ENCODE results near the gene TRAM2. TPM values are rescaled to one million over a fixed set of nuclear protein-coding genes. Genes with fewer than 3 reads are reported as not detected.

TRAM2 gene
- total RNA-seq, 4 donors from 2014 or later, result 21.3 to 27.5 (median 23.7) TPM

DNA sequence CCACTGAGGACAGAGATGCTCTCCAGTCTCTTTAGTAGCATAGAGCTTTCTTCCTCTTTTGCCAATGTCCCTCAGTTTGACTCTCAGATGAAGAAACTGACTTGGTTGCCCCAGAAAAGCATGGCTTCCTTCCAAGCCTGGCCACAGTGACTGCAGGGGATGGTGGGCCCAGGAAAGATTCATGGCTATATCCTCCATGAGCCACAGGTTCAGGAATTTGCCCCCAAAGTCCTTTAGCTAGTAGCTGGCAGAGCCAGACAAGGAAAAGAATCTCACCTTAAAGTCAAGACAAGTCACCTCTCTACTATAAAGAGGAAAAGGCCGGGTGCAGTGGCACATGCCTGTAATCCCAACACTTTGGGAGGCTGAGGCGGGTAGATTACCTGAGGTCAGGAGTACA lies 43.4 kb downstream of the TRAM2 start:
- H3K4me1 ChIP-seq, result peaks cover 0 to 40% (median 14%) of the 10 kb centered on the region in 4 donors
- no peaks in the 10 kb centered on the region for H3K9me3 ChIP-seq
- no peak overlapping the region for H3K27ac ChIP-seq
- peaks cover 0 to 40% (median 0%) of the 10 kb centered on the region in 3 donors for H3K36me3 ChIP-seq
- WGBS, 2 donors, result 86 to 97% methylated on average over 2 of the region's 2 CpGs
- H3K27me3 ChIP-seq, result no peaks in the 10 kb centered on the region
- DNase-seq (ENCODE audit: low spot score in 2 of 2), result no peak
- TF ChIP-seq POLR2A (IDR thresholded peaks at IDR 0.05) (no peak), EP300 (IDR thresholded peaks at IDR 0.05) (no peak)
- TF ChIP-seq, protein P1, sequence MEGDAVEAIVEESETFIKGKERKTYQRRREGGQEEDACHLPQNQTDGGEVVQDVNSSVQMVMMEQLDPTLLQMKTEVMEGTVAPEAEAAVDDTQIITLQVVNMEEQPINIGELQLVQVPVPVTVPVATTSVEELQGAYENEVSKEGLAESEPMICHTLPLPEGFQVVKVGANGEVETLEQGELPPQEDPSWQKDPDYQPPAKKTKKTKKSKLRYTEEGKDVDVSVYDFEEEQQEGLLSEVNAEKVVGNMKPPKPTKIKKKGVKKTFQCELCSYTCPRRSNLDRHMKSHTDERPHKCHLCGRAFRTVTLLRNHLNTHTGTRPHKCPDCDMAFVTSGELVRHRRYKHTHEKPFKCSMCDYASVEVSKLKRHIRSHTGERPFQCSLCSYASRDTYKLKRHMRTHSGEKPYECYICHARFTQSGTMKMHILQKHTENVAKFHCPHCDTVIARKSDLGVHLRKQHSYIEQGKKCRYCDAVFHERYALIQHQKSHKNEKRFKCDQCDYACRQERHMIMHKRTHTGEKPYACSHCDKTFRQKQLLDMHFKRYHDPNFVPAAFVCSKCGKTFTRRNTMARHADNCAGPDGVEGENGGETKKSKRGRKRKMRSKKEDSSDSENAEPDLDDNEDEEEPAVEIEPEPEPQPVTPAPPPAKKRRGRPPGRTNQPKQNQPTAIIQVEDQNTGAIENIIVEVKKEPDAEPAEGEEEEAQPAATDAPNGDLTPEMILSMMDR (IDR thresholded peaks at IDR 0.05), result no peak
- no peak overlapping the region for H3K4me3 ChIP-seq

- Histone ChIP-seq H3K27ac (no peak overlapping the region), H3K36me3 (peaks cover 0 to 47% (median 0%) of the 10 kb centered on the region in 3 donors), H3K9me3 (no peaks in the 10 kb centered on the region), H3K27me3 (no peaks in the 10 kb centered on the region), H3K4me3 (no peak overlapping the region), H3K4me1 (peaks cover 0 to 32% (median 6%) of the 10 kb centered on the region in 4 donors)
- no peak for DNase-seq (ENCODE audit: low spot score in 2 of 2)
- WGBS, 2 donors, result 88 to 90% methylated on average over 2 of the region's 2 CpGs
- no peak for TF ChIP-seq EP300 (IDR thresholded peaks at IDR 0.05)
- TF ChIP-seq, protein P1 (IDR thresholded peaks at IDR 0.05), result no peak
- TF ChIP-seq POLR2A (IDR thresholded peaks at IDR 0.05), result no peak
These were observed 44.4 kb downstream of the TRAM2 start for GRCh38 chr6:52532457-52532856.

GRCh38 chr6:52531834-52532233 lies 45.0 kb downstream of the TRAM2 start:
- Histone ChIP-seq H3K36me3 (peaks cover 0 to 47% (median 0%) of the 10 kb centered on the region in 3 donors), H3K27me3 (no peaks in the 10 kb centered on the region), H3K9me3 (no peaks in the 10 kb centered on the region), H3K27ac (no peak overlapping the region), H3K4me3 (no peak overlapping the region), H3K4me1 (peaks cover 0 to 25% (median 3%) of the 10 kb centered on the region in 4 donors)
- TF ChIP-seq POLR2A (IDR thresholded peaks at IDR 0.05) (no peak), EP300 (IDR thresholded peaks at IDR 0.05) (no peak)
- TF ChIP-seq, protein P1 (IDR thresholded peaks at IDR 0.05), result no peak
- no peak for DNase-seq (ENCODE audit: low spot score in 2 of 2)
- 100% methylated on average over 1 of the region's 1 CpG for WGBS, 2 donors

- TF ChIP-seq, protein P1 (IDR thresholded peaks at IDR 0.05), result no peak
- TF ChIP-seq EP300 (IDR thresholded peaks at IDR 0.05) (no peak), POLR2A (IDR thresholded peaks at IDR 0.05) (no peak)
- H3K4me3 ChIP-seq, result no peak overlapping the region
- H3K36me3 ChIP-seq, result peaks cover 0 to 47% (median 0%) of the 10 kb centered on the region in 3 donors
- no peak overlapping the region for H3K27ac ChIP-seq
- no peak for DNase-seq (ENCODE audit: low spot score in 2 of 2)
- no peaks in the 10 kb centered on the region for H3K9me3 ChIP-seq
- no peaks in the 10 kb centered on the region for H3K27me3 ChIP-seq
- H3K4me1 ChIP-seq, result peaks cover 0 to 21% (median under 1%) of the 10 kb centered on the region in 4 donors
- WGBS, 2 donors, result 87 to 91% methylated on average over 4 of the region's 4 CpGs
These were observed 45.5 kb downstream of the TRAM2 start for GRCh38 chr6:52531396-52531795.

GRCh38 chr6:52530351-52530750 lies 46.5 kb downstream of the TRAM2 start:
- peaks cover 0 to 12% (median 0%) of the 10 kb centered on the region in 4 donors for H3K4me1 ChIP-seq
- no peak for TF ChIP-seq POLR2A (IDR thresholded peaks at IDR 0.05)
- no peak for TF ChIP-seq EP300 (IDR thresholded peaks at IDR 0.05)
- TF ChIP-seq, protein P1 (IDR thresholded peaks at IDR 0.05), result no peak
- no peak for DNase-seq (ENCODE audit: low spot score in 2 of 2)
- H3K9me3 ChIP-seq, result no peaks in the 10 kb centered on the region
- H3K36me3 ChIP-seq, result peaks cover 0 to 40% (median 0%) of the 10 kb centered on the region in 3 donors
- no peaks in the 10 kb centered on the region for H3K27me3 ChIP-seq
- no peak overlapping the region for H3K27ac ChIP-seq
- H3K4me3 ChIP-seq, result no peak overlapping the region
- WGBS, 2 donors, result 93% methylated on average over 10 of the region's 10 CpGs

All from tibial nerve (tissue), 4 donors.